Measurements from ENCODE around the gene IL2RA. TPM values are rescaled to one million over a fixed set of nuclear protein-coding genes. Genes with fewer than 3 reads are reported as not detected.

IL2RA gene
- total and polyA plus RNA-seq, 4 donors, result 0.33 to 4.2 (median 3.3) TPM

DNA sequence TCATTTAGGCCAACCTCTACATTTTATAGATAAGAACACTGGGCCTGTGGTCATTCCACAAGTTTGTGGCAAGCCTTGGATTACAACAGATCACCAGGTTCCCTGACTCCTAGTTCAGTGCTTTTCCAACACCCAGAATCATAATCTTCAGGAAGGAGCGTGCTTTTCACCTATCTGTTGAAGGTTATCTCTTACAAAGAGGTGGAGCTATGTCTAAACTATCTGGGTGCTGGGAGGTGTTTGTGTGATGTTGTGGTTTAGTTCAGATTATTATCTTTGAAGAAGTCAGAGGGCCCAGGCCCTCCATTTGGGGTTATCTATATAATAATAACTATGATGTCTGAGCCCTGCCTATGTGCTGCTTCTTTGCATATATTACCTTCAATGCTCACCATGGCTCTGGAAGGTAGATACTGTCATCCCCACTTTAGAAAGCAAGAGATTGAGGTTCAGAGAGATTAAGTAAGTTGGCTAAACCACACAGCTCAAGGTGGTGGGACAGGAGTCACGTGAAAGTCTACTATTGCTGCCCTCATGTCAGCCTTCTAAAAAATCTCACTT lies 24.0 kb downstream of the IL2RA start:
- no peak overlapping the region for H3K27ac ChIP-seq (ENCODE audit: low read depth in 1 of 2, low read length in 2 of 2)
- DNase-seq (no peak), ATAC-seq (ENCODE audit: low FRiP score) (no peak)
- intact Hi-C loops (cut with DNase I), result no loop called here
- no peak overlapping the region for H3K4me3 ChIP-seq (ENCODE audit: low read length in 2 of 2)
- 84 to 93% methylated on average over 2 of the region's 2 CpGs for WGBS, 2 donors
- H3K4me1 ChIP-seq (ENCODE audit: control insufficient read depth in 1 of 2, insufficient read depth in 2 of 2, low read length in 2 of 2), result no peaks in the 10 kb centered on the region
- no peaks in the 10 kb centered on the region for H3K9me3 ChIP-seq (ENCODE audit: control insufficient read depth, low read length)
- no peaks in the 10 kb centered on the region for H3K36me3 ChIP-seq (ENCODE audit: control insufficient read depth in 1 of 2, insufficient read depth in 2 of 2, low read length in 1 of 2)
- H3K27me3 ChIP-seq (ENCODE audit: control insufficient read depth in 1 of 2, insufficient read depth in 2 of 2, low read length in 1 of 2), result no peaks in the 10 kb centered on the region

DNA sequence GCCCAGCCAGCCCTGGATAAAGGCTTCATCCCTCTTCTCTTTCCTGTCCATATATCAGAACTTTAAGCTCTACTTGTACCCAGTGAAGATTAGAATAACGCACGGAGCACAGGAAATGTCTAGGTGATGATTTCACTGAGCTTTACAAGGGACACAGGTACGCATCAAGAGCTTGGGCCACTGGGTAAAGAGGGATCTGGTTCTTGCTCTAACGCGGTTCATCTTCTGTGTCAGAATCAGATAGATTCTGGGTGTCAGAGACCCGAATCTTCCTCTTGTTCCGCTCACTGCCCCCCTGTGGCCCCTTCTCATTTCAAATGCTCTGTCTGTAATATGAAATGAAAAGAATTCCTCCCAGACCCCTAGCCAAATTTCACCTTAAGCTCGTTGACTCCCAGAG lies 24.7 kb downstream of the IL2RA start:
- Histone ChIP-seq H3K27ac (ENCODE audit: low read depth in 1 of 2, low read length in 2 of 2) (no peak overlapping the region), H3K9me3 (ENCODE audit: control insufficient read depth, low read length) (no peaks in the 10 kb centered on the region), H3K27me3 (ENCODE audit: control insufficient read depth in 1 of 2, insufficient read depth in 2 of 2, low read length in 1 of 2) (no peaks in the 10 kb centered on the region), H3K36me3 (ENCODE audit: control insufficient read depth in 1 of 2, insufficient read depth in 2 of 2, low read length in 1 of 2) (no peaks in the 10 kb centered on the region), H3K4me1 (ENCODE audit: control insufficient read depth in 1 of 2, insufficient read depth in 2 of 2, low read length in 2 of 2) (no peaks in the 10 kb centered on the region), H3K4me3 (ENCODE audit: low read length in 2 of 2) (no peak overlapping the region)
- no peak for DNase-seq
- intact Hi-C loops (cut with DNase I), result no loop called here
- 85 to 86% methylated on average over 8 of the region's 8 CpGs for WGBS, 2 donors
- no peak for ATAC-seq (ENCODE audit: low FRiP score)

DNA sequence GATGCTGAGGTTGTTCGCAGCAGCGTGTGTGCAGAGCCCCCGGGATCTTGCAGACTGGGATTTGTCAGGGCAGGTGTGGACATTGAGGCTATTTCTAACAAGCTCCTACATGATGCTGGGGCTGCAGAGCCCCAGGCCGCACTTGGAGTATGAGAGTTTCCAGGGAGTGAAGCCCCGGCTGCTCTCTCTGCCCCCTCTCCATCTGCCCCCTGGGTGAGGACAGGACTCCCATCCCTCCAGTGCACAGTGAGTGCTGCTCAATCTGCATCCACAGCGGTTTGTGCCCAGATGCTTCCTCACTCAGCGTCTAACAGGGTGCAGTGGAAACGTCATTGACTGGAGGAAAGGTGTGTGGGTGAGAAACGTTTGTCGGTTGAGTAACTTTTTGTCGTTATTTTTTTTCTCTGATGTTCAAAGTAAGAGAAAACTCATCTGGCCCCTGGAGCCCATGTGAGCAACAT lies 25.3 kb downstream of the IL2RA start:
- 73 to 79% methylated on average over 11 of the region's 11 CpGs for WGBS, 2 donors

DNA sequence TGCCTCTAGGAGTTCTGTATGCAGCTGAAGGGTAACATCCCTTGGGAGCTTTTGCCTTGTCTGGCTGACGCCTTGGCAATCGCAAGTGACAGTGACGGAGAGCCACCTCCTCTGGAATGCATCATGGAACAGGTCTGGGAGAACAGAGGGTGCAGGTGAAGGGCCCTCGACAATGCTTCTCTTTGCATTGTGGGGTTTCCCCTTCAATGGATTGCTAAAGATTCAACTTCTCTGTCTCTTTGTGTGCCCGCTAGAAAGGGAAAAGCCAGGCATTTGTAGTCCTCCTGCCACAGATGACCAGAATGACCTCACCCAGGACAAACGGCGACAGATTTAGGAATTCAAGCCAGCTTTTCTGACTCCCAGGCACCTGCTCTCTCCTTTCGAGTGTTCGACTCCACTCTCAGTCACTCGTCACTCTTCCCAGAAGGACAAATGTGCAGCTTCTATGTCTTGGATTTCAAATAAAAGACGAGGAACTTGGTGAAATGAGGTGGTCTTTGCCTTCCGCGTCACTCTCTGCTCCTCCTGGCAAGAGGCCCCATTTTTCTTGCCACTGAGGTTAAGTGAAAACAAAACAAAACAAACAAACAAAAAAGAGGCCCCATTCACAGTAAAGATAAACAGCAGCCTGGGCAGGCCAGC lies 26.1 kb downstream of the IL2RA start:
- Histone ChIP-seq H3K4me1 (ENCODE audit: control insufficient read depth in 1 of 2, insufficient read depth in 2 of 2, low read length in 2 of 2) (no peaks in the 10 kb centered on the region), H3K9me3 (ENCODE audit: control insufficient read depth, low read length) (no peaks in the 10 kb centered on the region), H3K27ac (ENCODE audit: low read depth in 1 of 2, low read length in 2 of 2) (no peak overlapping the region), H3K4me3 (ENCODE audit: low read length in 2 of 2) (no peak overlapping the region), H3K27me3 (ENCODE audit: control insufficient read depth in 1 of 2, insufficient read depth in 2 of 2, low read length in 1 of 2) (no peaks in the 10 kb centered on the region), H3K36me3 (ENCODE audit: control insufficient read depth in 1 of 2, insufficient read depth in 2 of 2, low read length in 1 of 2) (no peaks in the 10 kb centered on the region)
- DNase-seq (no peak), ATAC-seq (ENCODE audit: low FRiP score) (no peak)
- intact Hi-C loops (cut with DNase I), result no loop called here
- 73% methylated on average over 13 of the region's 13 CpGs for WGBS, 2 donors

More for the DNA sequence above, 25.3 kb downstream of the IL2RA start:
- no peaks in the 10 kb centered on the region for H3K9me3 ChIP-seq (ENCODE audit: control insufficient read depth, low read length)
- H3K27me3 ChIP-seq (ENCODE audit: control insufficient read depth in 1 of 2, insufficient read depth in 2 of 2, low read length in 1 of 2), result no peaks in the 10 kb centered on the region
- H3K4me1 ChIP-seq (ENCODE audit: control insufficient read depth in 1 of 2, insufficient read depth in 2 of 2, low read length in 2 of 2), result no peaks in the 10 kb centered on the region
- no peak overlapping the region for H3K27ac ChIP-seq (ENCODE audit: low read depth in 1 of 2, low read length in 2 of 2)
- no peak for ATAC-seq (ENCODE audit: low FRiP score)
- intact Hi-C loops (cut with DNase I), result no loop called here
- no peaks in the 10 kb centered on the region for H3K36me3 ChIP-seq (ENCODE audit: control insufficient read depth in 1 of 2, insufficient read depth in 2 of 2, low read length in 1 of 2)
- DNase-seq, result no peak
- H3K4me3 ChIP-seq (ENCODE audit: low read length in 2 of 2), result no peak overlapping the region

DNA sequence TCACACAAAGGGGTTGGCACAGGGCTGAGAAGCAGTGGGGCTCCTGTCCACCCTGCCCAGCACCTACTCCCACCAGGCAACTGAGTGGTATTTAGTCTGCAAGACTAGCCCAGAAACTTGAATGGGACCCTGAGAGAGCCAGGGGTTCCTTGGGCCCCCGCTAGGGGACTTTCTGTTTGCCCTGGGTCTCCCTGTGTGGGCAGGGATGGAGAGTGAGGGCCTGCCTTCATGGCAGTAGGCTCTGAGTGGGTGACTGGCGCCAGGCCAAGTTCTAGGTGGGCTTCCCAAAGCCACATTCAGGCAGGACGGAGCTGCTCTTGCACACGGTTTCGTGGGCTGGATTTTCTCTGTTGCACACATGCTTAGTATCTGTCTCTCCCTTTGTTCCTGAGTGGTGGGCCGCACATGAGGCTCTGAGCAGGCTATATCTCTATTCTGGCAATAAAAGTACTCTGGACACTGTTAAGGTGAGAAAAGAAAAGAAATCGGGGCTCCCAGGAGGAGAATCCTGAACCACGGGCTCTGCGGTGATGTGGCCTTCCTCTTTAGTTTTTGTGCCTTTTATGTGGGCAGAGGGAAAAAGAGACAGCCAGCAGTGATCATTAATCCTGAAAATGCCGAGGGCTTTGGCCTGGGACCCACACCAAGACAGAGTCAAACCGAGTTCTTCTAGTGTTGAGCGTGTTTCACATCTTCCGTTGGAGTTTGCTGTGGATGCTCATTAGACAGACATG lies 26.9 kb downstream of the IL2RA start:
- Histone ChIP-seq H3K27ac (ENCODE audit: low read depth in 1 of 2, low read length in 2 of 2) (no peak overlapping the region), H3K9me3 (ENCODE audit: control insufficient read depth, low read length) (no peaks in the 10 kb centered on the region), H3K36me3 (ENCODE audit: control insufficient read depth in 1 of 2, insufficient read depth in 2 of 2, low read length in 1 of 2) (no peaks in the 10 kb centered on the region), H3K4me3 (ENCODE audit: low read length in 2 of 2) (no peak overlapping the region), H3K27me3 (ENCODE audit: control insufficient read depth in 1 of 2, insufficient read depth in 2 of 2, low read length in 1 of 2) (no peaks in the 10 kb centered on the region), H3K4me1 (ENCODE audit: control insufficient read depth in 1 of 2, insufficient read depth in 2 of 2, low read length in 2 of 2) (no peaks in the 10 kb centered on the region)
- intact Hi-C loops (cut with DNase I), result no loop called here
- ATAC-seq (ENCODE audit: low FRiP score), result no peak
- no peak for DNase-seq
- WGBS, 2 donors, result 80 to 88% methylated on average over 13 of the region's 13 CpGs

DNA sequence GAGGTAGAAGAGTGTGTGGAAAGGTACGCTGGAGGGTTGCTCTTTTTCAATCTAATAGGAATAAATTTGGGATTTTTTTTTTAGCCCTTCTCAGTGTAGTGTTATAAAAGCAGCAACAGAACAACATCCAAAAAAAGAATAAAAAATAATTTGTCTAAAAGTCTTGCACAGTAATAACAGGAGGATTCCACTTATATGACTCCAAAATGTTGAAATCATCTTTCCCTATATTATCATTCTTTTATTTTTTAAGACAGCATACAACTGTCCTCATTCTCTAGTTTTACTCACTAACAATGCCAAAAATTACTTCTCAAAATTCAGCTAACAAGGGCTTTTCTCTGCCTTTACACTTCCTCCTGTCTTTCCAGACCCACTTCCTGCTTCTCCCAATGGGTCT lies 27.8 kb downstream of the IL2RA start:
- Histone ChIP-seq H3K9me3 (ENCODE audit: control insufficient read depth, low read length) (no peaks in the 10 kb centered on the region), H3K36me3 (ENCODE audit: control insufficient read depth in 1 of 2, insufficient read depth in 2 of 2, low read length in 1 of 2) (no peaks in the 10 kb centered on the region), H3K4me1 (ENCODE audit: control insufficient read depth in 1 of 2, insufficient read depth in 2 of 2, low read length in 2 of 2) (no peaks in the 10 kb centered on the region), H3K4me3 (ENCODE audit: low read length in 2 of 2) (no peak overlapping the region), H3K27ac (ENCODE audit: low read depth in 1 of 2, low read length in 2 of 2) (no peak overlapping the region), H3K27me3 (ENCODE audit: control insufficient read depth in 1 of 2, insufficient read depth in 2 of 2, low read length in 1 of 2) (no peaks in the 10 kb centered on the region)
- 82 to 94% methylated on average over 1 of the region's 1 CpG for WGBS, 2 donors
- intact Hi-C loops (cut with DNase I), result no loop called here
- ATAC-seq (ENCODE audit: low FRiP score), result no peak
- no peak for DNase-seq

DNA sequence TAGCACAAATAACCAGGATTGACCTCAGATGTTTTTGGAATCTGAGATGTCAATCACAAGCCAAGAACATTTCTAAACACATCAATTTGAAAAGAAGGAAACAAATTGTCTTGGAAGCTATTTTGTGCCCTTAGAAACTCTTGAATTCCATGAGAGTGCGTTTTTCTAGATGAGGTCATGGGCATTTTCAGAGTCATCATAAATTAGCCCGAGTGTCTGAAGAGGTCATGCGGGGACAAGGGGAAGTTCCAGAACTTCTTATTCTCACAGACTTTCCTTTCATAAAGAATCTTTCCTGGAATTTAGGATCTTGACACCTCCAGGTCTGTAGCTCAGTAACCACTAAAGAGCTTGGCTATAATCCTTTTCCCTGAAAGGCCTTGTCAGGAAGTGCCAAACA lies 28.2 kb downstream of the IL2RA start:
- H3K9me3 ChIP-seq (ENCODE audit: control insufficient read depth, low read length), result no peaks in the 10 kb centered on the region
- intact Hi-C loops (cut with DNase I), result no loop called here
- WGBS, 2 donors, result 10 to 17% methylated on average over 3 of the region's 3 CpGs
- H3K27ac ChIP-seq (ENCODE audit: low read depth in 1 of 2, low read length in 2 of 2), result no peak overlapping the region
- H3K4me3 ChIP-seq (ENCODE audit: low read length in 2 of 2), result no peak overlapping the region
- DNase-seq, result no peak
- no peaks in the 10 kb centered on the region for H3K4me1 ChIP-seq (ENCODE audit: control insufficient read depth in 1 of 2, insufficient read depth in 2 of 2, low read length in 2 of 2)
- ATAC-seq (ENCODE audit: low FRiP score), result peak; percentile 60
- H3K36me3 ChIP-seq (ENCODE audit: control insufficient read depth in 1 of 2, insufficient read depth in 2 of 2, low read length in 1 of 2), result no peaks in the 10 kb centered on the region
- no peaks in the 10 kb centered on the region for H3K27me3 ChIP-seq (ENCODE audit: control insufficient read depth in 1 of 2, insufficient read depth in 2 of 2, low read length in 1 of 2)

DNA sequence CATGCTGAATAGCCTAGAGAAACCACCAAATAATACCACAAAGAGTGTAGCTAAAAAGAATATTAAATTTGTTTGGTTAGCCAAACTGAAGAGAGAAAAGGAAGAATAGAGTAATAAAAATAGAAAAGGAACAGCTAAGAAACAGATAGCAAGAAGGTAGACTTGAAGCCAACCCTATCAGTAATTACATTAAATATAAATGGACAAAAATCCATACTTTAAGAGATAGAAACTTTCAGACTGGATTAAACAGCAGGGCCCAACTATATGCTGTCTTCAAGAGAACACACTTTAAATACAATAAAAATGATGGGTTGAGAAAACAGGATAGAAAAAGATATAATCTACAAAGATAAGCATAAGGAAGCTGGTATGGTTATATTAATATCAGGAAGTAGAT lies 31.2 kb downstream of the IL2RA start:
- no peak for ATAC-seq (ENCODE audit: low FRiP score)
- Histone ChIP-seq H3K27me3 (ENCODE audit: control insufficient read depth in 1 of 2, insufficient read depth in 2 of 2, low read length in 1 of 2) (no peaks in the 10 kb centered on the region), H3K27ac (ENCODE audit: low read depth in 1 of 2, low read length in 2 of 2) (no peak overlapping the region), H3K4me1 (ENCODE audit: control insufficient read depth in 1 of 2, insufficient read depth in 2 of 2, low read length in 2 of 2) (no peaks in the 10 kb centered on the region), H3K4me3 (ENCODE audit: low read length in 2 of 2) (no peak overlapping the region), H3K9me3 (ENCODE audit: control insufficient read depth, low read length) (no peaks in the 10 kb centered on the region), H3K36me3 (ENCODE audit: control insufficient read depth in 1 of 2, insufficient read depth in 2 of 2, low read length in 1 of 2) (no peaks in the 10 kb centered on the region)
- intact Hi-C loops (cut with DNase I), result no loop called here
- no peak for DNase-seq

DNA sequence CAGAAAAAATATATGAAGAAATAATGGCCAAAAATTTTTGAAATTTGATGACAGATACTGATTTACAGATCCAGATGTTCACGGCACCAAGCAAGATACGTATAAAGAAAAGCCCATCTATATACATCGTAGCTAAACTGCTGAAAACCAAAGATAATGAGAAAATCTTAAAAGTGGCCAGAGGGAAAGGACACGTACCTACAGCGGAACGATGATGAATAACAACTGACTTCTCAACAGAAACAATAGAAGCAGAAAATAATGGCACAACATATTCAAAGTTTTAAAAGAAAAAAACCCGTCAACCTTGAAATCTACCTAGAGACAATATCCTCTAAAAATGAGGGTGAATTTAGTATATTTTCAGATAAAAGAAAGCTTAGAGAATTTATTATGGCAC lies 31.9 kb downstream of the IL2RA start:
- Histone ChIP-seq H3K9me3 (ENCODE audit: control insufficient read depth, low read length) (no peaks in the 10 kb centered on the region), H3K4me3 (ENCODE audit: low read length in 2 of 2) (no peak overlapping the region), H3K36me3 (ENCODE audit: control insufficient read depth in 1 of 2, insufficient read depth in 2 of 2, low read length in 1 of 2) (no peaks in the 10 kb centered on the region), H3K4me1 (ENCODE audit: control insufficient read depth in 1 of 2, insufficient read depth in 2 of 2, low read length in 2 of 2) (no peaks in the 10 kb centered on the region), H3K27me3 (ENCODE audit: control insufficient read depth in 1 of 2, insufficient read depth in 2 of 2, low read length in 1 of 2) (no peaks in the 10 kb centered on the region), H3K27ac (ENCODE audit: low read depth in 1 of 2, low read length in 2 of 2) (no peak overlapping the region)
- ATAC-seq (ENCODE audit: low FRiP score) (no peak), DNase-seq (no peak)
- intact Hi-C loops (cut with DNase I), result no loop called here
- 89 to 93% methylated on average over 7 of the region's 7 CpGs for WGBS, 2 donors

Measured in aorta (tissue), 5 donors.